Naive thymus-derived CD8-positive, alpha-beta T cell (primary cell): ENCODE measurements around the gene TAGLN3. TPM values are rescaled to one million over a fixed set of nuclear protein-coding genes. Genes with fewer than 3 reads are reported as not detected.
"Not testable (repeated sequence)": the region's sequence is repeated elsewhere in the genome, so short reads cannot be mapped to it uniquely, and the experiment has no call there.

Experiments used
- ATAC-seq, 2 donors: fragments of 150-1000 bp; cut with Tn5 transposase in 1 of 2; sonication (Bioruptor Pico), chemical (Tn5 transposase) in 1 of 2; 1 replicate in 1 of 2; 2 replicates in 1 of 2; pipeline ENCODE4 v1.10.0; 2021; ENCODE audit warnings: mild to moderate bottlenecking in 2 of 2, moderate library complexity in 2 of 2
- POLR2A ChIA-PET: fragments of 350-600 bp; sonication (Branson Sonifier 250); formaldehyde crosslinking; loops from one replicate; lab custom pipeline; 2021; ENCODE audit warnings: antibody characterized with exemption; lab: Charles Lee
- DNase-seq, 10 donors: peaks; one replicate each; pipeline versions ENCODE4 v3.0.0 to v3.0.0-alpha.2; 2020 to 2022
- H3K27ac Mint-ChIP-seq, 10 donors: one replicate each; pipeline ENCODE4 v1.8.0; 2020 to 2022; ENCODE audit warnings: mild to moderate bottlenecking in 10 of 10, mixed read lengths in 10 of 10, moderate library complexity in 4 of 10, inconsistent platforms in 1 of 10
- H3K27me3 Mint-ChIP-seq, 5 donors: one replicate each; pipeline ENCODE4 v1.8.0; 2021 to 2022; ENCODE audit warnings: mixed read lengths in 5 of 5
- H3K36me3 Mint-ChIP-seq, 3 donors: one replicate each; pipeline ENCODE4 v1.8.0; 2020 to 2022; ENCODE audit warnings: mixed read lengths in 3 of 3, mild to moderate bottlenecking in 2 of 3, inconsistent platforms in 1 of 3
- H3K4me1 Mint-ChIP-seq, 4 donors: one replicate each; pipeline ENCODE4 v1.8.0; 2021 to 2022; ENCODE audit warnings: mixed read lengths in 4 of 4
- H3K4me3 Mint-ChIP-seq, 10 donors: one replicate each; pipeline ENCODE4 v1.8.0; 2020 to 2022; ENCODE audit warnings: mild to moderate bottlenecking in 10 of 10, mixed read lengths in 10 of 10, moderate library complexity in 6 of 10, inconsistent platforms in 1 of 10
- H3K9me3 Mint-ChIP-seq, 9 donors: one replicate each; pipeline ENCODE4 v1.8.0; 2020 to 2022; ENCODE audit warnings: mixed read lengths in 9 of 9, mild to moderate bottlenecking in 3 of 9, inconsistent platforms in 1 of 9, moderate library complexity in 1 of 9
- polyA plus RNA-seq, 3 donors: library from polyadenylated mRNA; unstranded; fragments of 300-500 nt; fragmentation: Illumina TruSeq; gene quantifications; one replicate each; pipeline ENCODE4 v1.2.3, GENCODE V29; 2021
- total RNA-seq, 8 experiments: library from RNA in 2 of 8; stranded (reverse) in 2 of 8; gene quantifications; one replicate each; pipeline ENCODE4 v1.2.3 and lab custom pipeline; 2021 to 2026

TAGLN3 gene
- total and polyA plus RNA-seq, 5 experiments from 2014 or later = not detected

DNA sequence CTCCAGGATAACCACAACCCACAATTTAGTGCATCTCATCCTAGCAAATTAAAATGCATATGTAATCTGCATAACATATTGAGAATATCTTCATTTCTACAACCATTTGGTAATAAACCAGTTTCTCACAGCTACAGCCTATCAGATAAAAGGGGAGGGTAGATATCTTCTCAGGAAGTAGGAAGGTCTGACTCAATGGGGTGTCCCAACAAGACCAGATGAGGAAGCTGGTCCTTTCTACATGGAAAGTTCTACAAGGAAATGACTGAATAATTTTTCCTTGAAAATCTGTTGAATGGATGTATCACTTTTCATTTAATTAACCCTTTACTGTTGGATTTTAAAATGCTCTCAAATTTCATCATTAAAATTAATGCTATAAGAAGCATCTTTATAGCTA lies 18.4 kb downstream of the TAGLN3 start:
- Mint-ChIP-seq H3K4me3 (no peak overlapping the region), H3K9me3 (peaks cover 0 to 8% (median 0%) of the 10 kb centered on the region in 9 donors), H3K4me1 (peaks cover 2 to 17% (median 6%) of the 10 kb centered on the region in 4 donors), H3K27ac (peak overlapping the region in 1 of 10 donors; percentile 34), H3K36me3 (peaks cover 0 to 8% (median 0%) of the 10 kb centered on the region in 3 donors), H3K27me3 (peaks cover 0 to 3% (median 0%) of the 10 kb centered on the region in 5 donors)
- POLR2A ChIA-PET = no interaction called here
- ATAC-seq = no peak
- no peak for DNase-seq

- POLR2A ChIA-PET = no interaction called here
Observed at GRCh38 chr3:112018712-112019111, 20.0 kb downstream of the TAGLN3 start.

DNA sequence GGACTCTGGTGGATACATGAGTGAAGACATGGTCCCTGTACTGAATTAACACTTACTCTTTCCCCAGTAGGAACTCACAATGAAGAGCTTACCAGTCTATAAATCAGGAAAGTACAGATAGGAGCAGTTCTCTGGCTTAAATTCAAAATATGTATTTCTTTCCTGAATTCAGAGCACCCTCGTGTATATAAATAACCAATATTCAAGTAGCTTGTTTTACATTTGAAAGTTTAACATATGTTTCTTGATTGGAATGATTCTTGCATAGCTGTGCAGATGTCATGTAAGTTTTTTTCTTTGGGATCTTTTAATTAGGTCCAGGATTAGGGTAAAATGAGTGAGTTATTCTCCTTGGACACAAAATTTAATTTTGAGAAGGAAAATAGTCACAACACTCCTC lies 21.0 kb downstream of the TAGLN3 start:
- Mint-ChIP-seq H3K36me3 (peaks cover 0 to 9% (median 0%) of the 10 kb centered on the region in 3 donors), H3K27me3 (peaks cover 0 to 3% (median 0%) of the 10 kb centered on the region in 5 donors), H3K9me3 (peaks cover 0 to 10% (median 0%) of the 10 kb centered on the region in 9 donors), H3K4me1 (no peaks in the 10 kb centered on the region), H3K27ac (peak overlapping the region in 1 of 10 donors; percentile 18), H3K4me3 (no peak overlapping the region)
- POLR2A ChIA-PET = no interaction called here
- no peak for ATAC-seq
- DNase-seq = no peak

More at GRCh38 chr3:112018712-112019111, 20.0 kb downstream of the TAGLN3 start:
- Mint-ChIP-seq H3K4me1 (peaks cover 0 to 6% (median 2%) of the 10 kb centered on the region in 4 donors), H3K9me3 (peaks cover 0 to 10% (median 0%) of the 10 kb centered on the region in 9 donors), H3K27ac (no peak overlapping the region), H3K4me3 (no peak overlapping the region), H3K36me3 (peaks cover 0 to 9% (median 0%) of the 10 kb centered on the region in 3 donors), H3K27me3 (peaks cover 0 to 3% (median 0%) of the 10 kb centered on the region in 5 donors)
- ATAC-seq (no peak), DNase-seq (no peak)

- peaks cover 0 to 3% (median 0%) of the 10 kb centered on the region in 5 donors for H3K27me3 Mint-ChIP-seq
- no peaks in the 10 kb centered on the region for H3K4me1 Mint-ChIP-seq
- DNase-seq = no peak
- peaks cover 0 to 9% (median 0%) of the 10 kb centered on the region in 3 donors for H3K36me3 Mint-ChIP-seq
- H3K27ac Mint-ChIP-seq = no peak overlapping the region
- peaks cover 0 to 10% (median 0%) of the 10 kb centered on the region in 9 donors for H3K9me3 Mint-ChIP-seq
- ATAC-seq = no peak
- H3K4me3 Mint-ChIP-seq = no peak overlapping the region
- POLR2A ChIA-PET = no interaction called here
Observed at GRCh38 chr3:112020674-112021085, 22.0 kb downstream of the TAGLN3 start.

DNA sequence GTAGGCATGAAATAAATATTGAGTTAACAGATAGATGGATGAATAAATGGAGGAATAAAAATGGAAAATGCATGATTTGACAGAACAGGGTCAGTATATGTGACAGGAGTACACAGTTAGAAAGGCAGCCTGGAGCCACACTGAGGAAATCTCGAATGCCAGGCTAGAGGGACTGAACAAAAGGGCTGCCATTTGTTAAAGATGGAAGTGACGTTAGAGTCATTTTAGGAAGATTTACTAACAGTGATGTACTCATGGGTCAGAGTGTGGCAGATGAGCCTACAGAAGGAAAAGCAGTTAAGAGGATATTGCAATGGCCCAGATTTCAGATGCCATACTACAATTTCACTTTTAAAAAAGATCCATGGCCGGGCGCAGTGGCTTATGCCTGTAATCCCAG lies 28.4 kb downstream of the TAGLN3 start:
- DNase-seq (no peak), ATAC-seq (no peak)
- peaks cover 0 to under 1% (median 0%) of the 10 kb centered on the region in 3 donors for H3K36me3 Mint-ChIP-seq
- H3K4me1 Mint-ChIP-seq = no peaks in the 10 kb centered on the region
- no peak overlapping the region for H3K4me3 Mint-ChIP-seq
- peaks cover 0 to 2% (median 0%) of the 10 kb centered on the region in 5 donors for H3K27me3 Mint-ChIP-seq
- no peak overlapping the region for H3K27ac Mint-ChIP-seq
- H3K9me3 Mint-ChIP-seq = peaks cover 0 to under 1% (median 0%) of the 10 kb centered on the region in 9 donors
- POLR2A ChIA-PET = interaction anchor here (0.6 kb wide), 1 partner anchor 29 kb away, joined by 3 read pairs; no protein-coding TSS in a partner anchor

DNA sequence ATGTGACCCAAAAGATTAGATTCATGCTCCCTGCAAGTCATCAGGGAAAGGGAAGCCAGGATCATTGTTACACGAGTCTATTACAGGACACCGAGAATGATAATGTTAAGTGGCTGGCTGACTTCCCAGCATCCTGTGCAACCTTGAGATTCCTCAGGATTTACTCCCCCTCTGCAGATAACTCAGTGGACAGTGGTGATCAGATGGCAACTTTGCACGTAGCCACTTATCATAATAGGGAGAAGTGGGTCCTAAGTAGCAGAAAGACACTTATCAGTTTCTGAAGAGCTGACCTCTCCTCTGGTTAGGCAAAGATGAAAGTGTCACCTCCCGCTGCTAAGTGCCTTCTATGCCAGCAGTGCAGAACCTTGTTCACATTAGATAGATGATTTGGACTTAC lies 29.1 kb downstream of the TAGLN3 start:
- POLR2A ChIA-PET = no interaction called here
- ATAC-seq = no peak
- H3K27ac Mint-ChIP-seq = no peak overlapping the region
- H3K9me3 Mint-ChIP-seq = no peaks in the 10 kb centered on the region
- DNase-seq = no peak
- no peaks in the 10 kb centered on the region for H3K36me3 Mint-ChIP-seq
- no peak overlapping the region for H3K4me3 Mint-ChIP-seq
- H3K4me1 Mint-ChIP-seq = no peaks in the 10 kb centered on the region
- peaks cover 0 to 2% (median 0%) of the 10 kb centered on the region in 5 donors for H3K27me3 Mint-ChIP-seq

DNA sequence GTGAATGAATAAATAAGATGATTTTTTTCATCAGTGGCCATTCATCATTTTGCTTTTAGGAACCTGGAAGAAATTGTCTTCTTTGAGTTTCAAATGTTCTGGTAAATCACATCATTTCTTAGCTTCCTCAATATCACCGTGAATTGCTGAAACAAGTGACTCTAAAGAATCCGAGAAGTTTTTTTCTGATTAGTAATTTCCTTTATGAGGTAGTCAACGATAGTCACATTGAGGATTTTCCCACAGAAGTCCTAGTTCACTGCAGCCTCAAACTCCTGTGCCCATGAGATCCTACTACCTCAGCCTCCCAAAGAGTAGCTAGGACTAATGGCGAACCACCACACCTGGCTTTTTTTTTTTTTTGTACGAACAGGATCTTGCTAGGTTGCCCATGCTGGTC lies 32.2 kb downstream of the TAGLN3 start:
- POLR2A ChIA-PET = no interaction called here
- no peaks in the 10 kb centered on the region for H3K4me1 Mint-ChIP-seq
- no peak overlapping the region for H3K27ac Mint-ChIP-seq
- no peaks in the 10 kb centered on the region for H3K9me3 Mint-ChIP-seq
- DNase-seq (no peak), ATAC-seq (no peak)
- H3K4me3 Mint-ChIP-seq = no peak overlapping the region
- H3K36me3 Mint-ChIP-seq = no peaks in the 10 kb centered on the region
- H3K27me3 Mint-ChIP-seq = peaks cover 0 to 2% (median 0%) of the 10 kb centered on the region in 5 donors

DNA sequence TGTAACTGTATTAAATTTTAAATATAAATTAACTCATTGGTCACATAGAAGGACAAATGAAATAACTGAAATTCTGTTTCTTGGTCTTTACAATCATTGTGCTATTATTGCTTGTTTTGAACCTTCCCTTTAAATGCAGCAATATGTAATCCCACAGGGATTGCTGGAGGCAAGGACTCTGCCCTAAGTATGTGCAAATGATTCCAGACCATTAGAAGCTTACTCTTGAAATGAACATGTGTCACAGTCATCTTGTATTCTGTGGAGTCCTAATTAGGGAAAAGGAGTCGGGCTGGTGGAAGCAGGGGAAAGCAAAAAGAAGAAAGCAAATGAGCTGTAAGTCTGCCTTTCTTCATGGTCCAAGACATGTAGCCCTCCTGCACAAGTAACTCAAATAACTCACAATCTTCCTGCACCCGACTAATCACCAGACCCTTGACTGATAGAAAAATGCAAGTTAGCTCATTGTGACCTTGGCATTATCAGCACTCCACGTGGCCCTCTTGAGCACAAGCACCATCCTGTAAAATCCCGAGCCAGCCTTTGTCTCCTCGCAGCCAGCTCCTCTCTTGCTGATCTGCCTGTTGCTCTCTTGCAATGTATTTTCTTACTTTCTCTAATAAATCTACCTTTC lies 33.5 kb downstream of the TAGLN3 start:
- Mint-ChIP-seq H3K27ac (peak overlapping the region in 1 of 10 donors; percentile 9), H3K36me3 (no peaks in the 10 kb centered on the region), H3K4me3 (no peak overlapping the region), H3K27me3 (no peaks in the 10 kb centered on the region), H3K9me3 (no peaks in the 10 kb centered on the region), H3K4me1 (no peaks in the 10 kb centered on the region)
- ATAC-seq (no peak), DNase-seq (no peak)
- POLR2A ChIA-PET = no interaction called here

DNA sequence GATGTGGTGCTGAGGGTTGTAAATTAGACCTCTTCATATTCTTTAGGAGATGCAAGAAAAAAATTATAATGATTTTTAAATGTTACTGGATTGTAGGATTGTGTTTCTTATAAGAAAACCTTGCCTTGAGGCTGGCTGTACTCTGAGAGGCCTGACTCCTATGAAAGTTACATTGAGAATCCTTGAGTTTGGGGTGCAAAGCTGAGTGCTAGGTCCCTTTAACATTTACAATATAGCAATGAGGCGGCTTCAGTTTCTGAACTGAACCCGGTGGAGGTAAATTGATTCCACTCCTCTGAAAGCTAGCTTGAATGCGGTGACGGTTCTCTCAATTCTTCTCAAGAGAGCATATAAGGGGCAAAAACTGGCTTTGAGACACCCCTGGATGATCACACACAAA lies 35.7 kb downstream of the TAGLN3 start, which contains the start of gene TMPRSS7:
TMPRSS7 (plus strand) TSS at position 301 of the 400 bp plus-strand sequence. CDS start 110 bp downstream, outside the sequence.
- no peak for ATAC-seq
- no peak within 1 kb of the TSS for H3K27ac Mint-ChIP-seq
- no peaks in the 10 kb centered on the region for H3K27me3 Mint-ChIP-seq
- peaks cover 0 to 2% (median 0%) of the 10 kb centered on the region in 9 donors for H3K9me3 Mint-ChIP-seq
- POLR2A ChIA-PET = no interaction called here
- no peaks in the 10 kb centered on the region for H3K4me1 Mint-ChIP-seq
- DNase-seq = no peak
- H3K36me3 Mint-ChIP-seq = no peaks in the 10 kb centered on the region
- H3K4me3 Mint-ChIP-seq = no peak within 1 kb of the TSS

DNA sequence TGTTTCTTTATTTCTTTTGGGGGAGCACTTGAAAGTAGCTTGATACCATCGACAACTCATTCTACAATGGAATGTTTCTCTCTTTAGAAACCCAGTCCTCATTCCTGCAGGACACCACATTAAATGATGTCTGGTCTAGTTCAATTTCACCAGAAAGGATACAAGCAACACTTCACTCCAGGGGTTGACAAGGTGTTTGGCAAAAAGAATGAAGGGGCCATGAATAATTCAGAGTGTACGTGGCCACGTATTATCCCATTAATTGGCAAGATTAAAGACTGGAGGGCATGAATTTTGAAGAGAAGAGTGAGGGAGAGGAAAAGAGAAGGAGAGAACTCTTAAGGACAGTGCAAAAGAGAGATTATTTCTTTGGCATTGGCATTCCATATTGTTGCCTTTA lies 36.5 kb downstream of the TAGLN3 start:
- H3K27ac Mint-ChIP-seq = no peak overlapping the region
- DNase-seq (no peak), ATAC-seq (no peak)
- POLR2A ChIA-PET = no interaction called here
- peaks cover 0 to 2% (median 0%) of the 10 kb centered on the region in 9 donors for H3K9me3 Mint-ChIP-seq
- no peaks in the 10 kb centered on the region for H3K36me3 Mint-ChIP-seq
- no peak overlapping the region for H3K4me3 Mint-ChIP-seq
- no peaks in the 10 kb centered on the region for H3K4me1 Mint-ChIP-seq
- H3K27me3 Mint-ChIP-seq = no peaks in the 10 kb centered on the region

DNA sequence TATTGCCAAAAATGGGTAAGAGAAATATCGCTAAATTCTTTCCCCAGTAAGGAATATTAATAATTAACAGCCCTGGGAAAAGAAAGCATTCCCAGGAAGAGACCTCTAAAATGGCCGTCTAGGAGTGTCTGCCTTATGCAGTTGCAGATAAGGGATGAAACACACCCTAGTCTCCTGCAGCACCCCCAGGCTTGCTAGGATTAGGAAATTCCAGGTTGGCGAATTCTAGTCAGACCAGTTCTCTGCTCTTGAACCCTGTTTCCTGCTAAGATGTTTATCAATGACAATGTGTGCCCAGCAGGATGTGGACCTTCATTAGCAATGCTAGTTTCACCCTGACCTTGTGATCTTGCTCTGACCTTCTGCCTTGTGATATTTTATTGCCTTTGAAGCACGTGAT lies 38.5 kb downstream of the TAGLN3 start:
- H3K27me3 Mint-ChIP-seq, POLR2A ChIA-PET, ATAC-seq, H3K9me3 Mint-ChIP-seq, H3K4me1 Mint-ChIP-seq, H3K27ac Mint-ChIP-seq, H3K36me3 Mint-ChIP-seq, H3K4me3 Mint-ChIP-seq, DNase-seq: not testable (repeated sequence)

DNA sequence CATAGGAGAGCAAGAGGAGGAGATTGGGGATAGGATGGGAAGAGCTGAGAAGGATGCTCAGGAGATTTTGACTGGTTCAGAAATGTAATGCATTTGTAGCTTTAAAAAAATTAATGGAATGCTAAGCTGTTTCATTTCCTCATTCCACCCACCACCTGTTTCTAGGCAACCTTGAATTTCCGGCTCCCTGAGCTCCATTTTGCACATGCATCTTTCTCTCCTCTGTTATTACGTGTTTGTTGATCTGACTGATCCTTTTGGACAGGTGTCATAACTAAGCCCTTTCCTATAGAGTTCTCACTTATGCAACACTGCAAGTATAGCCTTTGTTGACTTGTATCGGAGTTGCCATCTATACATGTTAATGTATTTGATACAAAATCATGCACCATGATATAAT lies 40.1 kb downstream of the TAGLN3 start:
- H3K36me3 Mint-ChIP-seq = no peaks in the 10 kb centered on the region
- ATAC-seq (no peak), DNase-seq (no peak)
- no peaks in the 10 kb centered on the region for H3K4me1 Mint-ChIP-seq
- POLR2A ChIA-PET = no interaction called here
- no peaks in the 10 kb centered on the region for H3K27me3 Mint-ChIP-seq
- no peak overlapping the region for H3K27ac Mint-ChIP-seq
- H3K9me3 Mint-ChIP-seq = peaks cover 0 to 2% (median 0%) of the 10 kb centered on the region in 9 donors
- H3K4me3 Mint-ChIP-seq = no peak overlapping the region

DNA sequence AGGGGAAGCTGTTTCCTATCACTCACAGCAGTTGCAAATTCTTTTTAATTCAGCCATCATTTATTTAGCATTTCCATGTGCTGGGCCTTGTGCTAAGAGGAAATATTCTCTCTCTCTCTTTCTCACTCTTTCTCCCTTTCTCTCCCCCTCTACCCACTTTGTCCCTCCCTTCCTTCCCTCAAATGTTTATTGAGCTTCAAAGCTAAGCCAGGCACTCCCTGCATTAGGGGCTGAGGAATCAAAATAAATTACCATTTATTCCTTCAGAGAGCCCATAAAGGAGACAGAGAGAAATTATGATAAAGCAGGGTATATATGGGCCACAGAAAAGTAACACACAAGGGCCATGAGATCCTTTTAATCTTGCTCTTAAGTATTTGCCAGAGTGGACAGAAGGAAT lies 42.6 kb downstream of the TAGLN3 start:
- H3K27me3 Mint-ChIP-seq = no peaks in the 10 kb centered on the region
- POLR2A ChIA-PET = no interaction called here
- ATAC-seq = no peak

More for the DNA sequence above, 42.6 kb downstream of the TAGLN3 start:
- Mint-ChIP-seq H3K36me3 (no peaks in the 10 kb centered on the region), H3K4me1 (no peaks in the 10 kb centered on the region), H3K27ac (no peak overlapping the region), H3K9me3 (peaks cover 0 to 2% (median 0%) of the 10 kb centered on the region in 9 donors), H3K4me3 (no peak overlapping the region)
- no peak for DNase-seq
